Activated CD8-positive, alpha-beta memory T cell treated with anti-CD3 and anti-CD28 coated beads, Interleukin-2, amount 50 U/mL, for 1 hour (primary cell): ENCODE measurements around the gene METTL6.
"Not testable (repeated sequence)": the region's sequence is repeated elsewhere in the genome, so short reads cannot be mapped to it uniquely, and the experiment has no call there.

Experiments
- DNase-seq: peaks from one replicate; pipeline ENCODE4 v3.0.0-alpha.2; 2020; ENCODE audit errors: extremely low read depth

Gene METTL6

DNA sequence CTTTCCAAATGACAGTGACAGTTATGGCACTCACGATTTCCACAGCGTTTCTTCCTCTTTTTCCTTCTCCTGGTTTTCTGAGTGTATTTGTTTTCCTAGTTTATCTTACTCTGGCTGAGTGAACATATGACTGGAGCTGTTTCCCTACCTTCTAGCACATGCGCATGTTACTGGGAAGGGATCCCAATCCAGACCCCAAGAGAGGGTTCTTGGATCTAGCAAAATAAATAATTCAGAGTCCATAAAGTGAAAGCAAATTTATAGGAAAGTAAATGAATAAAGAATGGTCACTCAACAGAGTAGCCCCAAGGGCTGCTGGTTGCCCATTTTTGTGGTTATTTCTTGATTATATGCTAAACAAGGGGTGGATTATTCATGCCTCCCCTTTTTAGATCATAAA lies 23.8 kb downstream of the METTL6 start:
- no peak for DNase-seq

DNA sequence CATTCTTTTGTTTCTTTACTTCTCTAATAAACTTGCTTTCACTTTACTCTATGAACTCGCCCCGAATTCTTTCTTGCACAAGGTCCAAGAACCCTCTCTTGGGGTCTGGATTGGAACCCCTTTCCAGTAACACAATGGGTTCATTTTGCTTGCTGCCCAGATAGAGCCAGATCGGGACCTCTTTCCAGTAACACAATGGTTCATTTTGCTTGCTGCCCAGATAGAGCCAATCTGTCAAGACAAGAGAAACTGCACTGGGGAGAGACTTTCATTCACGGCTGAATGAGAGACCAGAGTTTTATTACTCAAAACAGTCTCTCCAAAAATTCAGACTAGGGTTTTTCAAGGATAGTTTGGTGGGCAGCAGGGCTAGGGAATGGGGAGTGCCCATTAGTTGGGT lies 25.4 kb downstream of the METTL6 start:
- DNase-seq = no peak

GRCh38 chr3:15399970-15400369 lies 27.4 kb downstream of the METTL6 start:
- no peak for DNase-seq

DNA sequence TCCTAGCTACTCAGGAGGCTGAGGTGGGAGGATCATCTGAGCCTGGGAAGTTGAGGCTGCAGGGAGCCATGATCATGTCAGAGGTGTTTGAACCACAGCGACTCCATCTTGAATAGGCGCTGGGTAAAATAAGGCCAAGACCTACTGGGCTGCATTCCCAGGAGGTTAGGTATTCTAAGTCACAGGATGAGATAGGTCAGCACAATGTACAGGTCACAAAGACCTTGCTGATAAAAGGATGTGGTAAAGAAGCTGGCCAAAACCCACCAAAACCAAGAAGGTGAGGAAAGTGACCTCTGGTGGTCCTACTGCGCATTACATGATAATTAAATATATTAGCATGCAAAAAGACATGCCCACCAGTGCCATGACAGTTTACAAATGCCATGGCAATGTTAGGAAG lies 28.6 kb downstream of the METTL6 start:
- DNase-seq = not testable (repeated sequence)

DNA sequence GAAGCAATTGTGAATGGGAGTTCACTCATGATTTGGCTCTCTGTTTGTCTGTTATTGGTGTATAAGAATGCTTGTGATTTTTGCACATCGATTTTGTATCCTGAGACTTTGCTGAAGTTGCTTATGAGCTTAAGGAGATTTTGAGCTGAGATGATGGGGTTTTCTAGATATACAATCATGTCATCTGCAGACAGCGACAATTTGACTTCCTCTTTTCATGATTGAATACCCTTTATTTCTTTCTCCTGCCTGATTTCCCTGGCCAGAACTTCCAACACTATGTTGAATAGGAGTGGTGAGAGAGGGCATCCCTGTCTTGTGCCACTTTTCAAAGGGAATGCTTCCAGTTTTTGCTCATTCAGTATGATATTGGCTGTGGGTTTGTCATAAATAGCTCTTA lies 34.1 kb downstream of the METTL6 start:
- DNase-seq = not testable (repeated sequence)

- DNase-seq = no peak
Observed at GRCh38 chr3:15391007-15391406, 36.3 kb downstream of the METTL6 start.

GRCh38 chr3:15390460-15390859 lies 36.9 kb downstream of the METTL6 start:
- no peak for DNase-seq

DNA sequence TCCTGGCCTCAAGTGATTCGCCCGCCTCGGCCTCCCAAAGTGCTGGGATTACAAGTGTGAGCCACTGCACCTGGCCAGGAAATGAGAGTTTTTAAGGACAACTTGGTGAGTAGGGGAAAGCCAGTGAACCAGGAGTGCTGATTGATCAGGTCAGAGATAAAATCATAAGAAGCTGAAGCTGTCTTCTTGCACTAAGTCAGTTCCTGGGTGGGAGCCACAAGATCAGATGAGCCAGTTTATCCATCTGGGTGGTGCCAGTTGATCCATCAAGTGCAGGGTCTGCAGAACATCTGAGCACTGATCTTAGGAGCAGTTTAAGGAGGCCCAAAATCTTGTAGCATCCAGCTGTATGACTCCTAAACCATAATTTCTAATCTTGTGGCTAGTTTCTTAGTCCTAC lies 39.0 kb downstream of the METTL6 start:
- DNase-seq = not testable (repeated sequence)

GRCh38 chr3:15387735-15388134 lies 39.6 kb downstream of the METTL6 start:
- no peak for DNase-seq

- no peak for DNase-seq
Observed at GRCh38 chr3:15387171-15387581, 40.2 kb downstream of the METTL6 start.

GRCh38 chr3:15386654-15386955 lies 40.7 kb downstream of the METTL6 start:
- DNase-seq = not testable (repeated sequence)

GRCh38 chr3:15385901-15386653 lies 41.3 kb downstream of the METTL6 start:
- DNase-seq = no peak

DNA sequence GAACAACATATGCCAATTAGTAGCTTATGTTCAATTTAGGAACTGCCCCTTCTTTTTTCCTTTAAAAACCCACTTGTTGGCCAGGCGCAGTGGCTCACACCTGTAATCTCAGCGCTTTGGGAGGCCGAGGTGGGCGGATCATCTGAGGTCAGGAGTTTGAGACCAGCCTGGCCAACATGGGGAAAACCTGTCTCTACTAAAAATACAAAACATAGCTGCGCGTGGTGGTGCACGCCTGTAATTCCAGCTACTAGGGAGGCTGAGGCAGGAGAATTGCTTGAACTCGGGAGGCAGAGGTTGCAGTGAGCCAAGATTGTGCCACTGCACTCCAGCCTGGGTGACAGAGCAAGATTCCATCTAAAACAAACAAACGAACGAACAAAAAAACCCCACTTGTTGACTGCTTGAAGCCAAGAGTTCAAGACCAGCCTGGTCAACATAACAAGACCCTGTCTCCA lies 42.1 kb downstream of the METTL6 start:
- DNase-seq = not testable (repeated sequence)

GRCh38 chr3:15384510-15385237 lies 42.7 kb downstream of the METTL6 start:
- no peak for DNase-seq

DNA sequence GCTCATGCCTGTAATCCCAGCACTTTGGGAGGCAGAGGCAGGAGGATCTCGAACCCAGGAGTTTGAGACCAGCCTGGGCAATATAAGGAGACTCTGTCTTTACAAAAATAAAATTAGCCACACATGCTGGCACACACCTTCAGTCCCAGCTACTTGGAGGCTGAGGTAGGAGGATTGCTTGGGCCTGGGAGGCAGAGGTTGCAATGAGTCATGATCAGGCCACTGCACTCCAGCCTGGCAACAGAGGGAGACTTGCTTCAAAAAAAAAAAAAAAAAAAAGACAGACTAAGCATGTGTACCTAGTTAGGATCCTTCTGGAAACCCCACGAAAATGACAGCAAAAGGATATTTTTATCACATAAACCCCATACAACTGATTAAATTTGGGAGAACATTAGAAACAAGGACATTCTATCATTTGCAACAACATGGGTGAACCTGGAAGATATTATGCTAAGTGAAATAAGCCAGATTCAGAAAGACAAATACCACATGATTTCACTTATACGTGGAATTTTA lies 44.9 kb downstream of the METTL6 start:
- DNase-seq = no peak

GRCh38 chr3:15380980-15381890 lies 46.1 kb downstream of the METTL6 start:
- no peak for DNase-seq

DNA sequence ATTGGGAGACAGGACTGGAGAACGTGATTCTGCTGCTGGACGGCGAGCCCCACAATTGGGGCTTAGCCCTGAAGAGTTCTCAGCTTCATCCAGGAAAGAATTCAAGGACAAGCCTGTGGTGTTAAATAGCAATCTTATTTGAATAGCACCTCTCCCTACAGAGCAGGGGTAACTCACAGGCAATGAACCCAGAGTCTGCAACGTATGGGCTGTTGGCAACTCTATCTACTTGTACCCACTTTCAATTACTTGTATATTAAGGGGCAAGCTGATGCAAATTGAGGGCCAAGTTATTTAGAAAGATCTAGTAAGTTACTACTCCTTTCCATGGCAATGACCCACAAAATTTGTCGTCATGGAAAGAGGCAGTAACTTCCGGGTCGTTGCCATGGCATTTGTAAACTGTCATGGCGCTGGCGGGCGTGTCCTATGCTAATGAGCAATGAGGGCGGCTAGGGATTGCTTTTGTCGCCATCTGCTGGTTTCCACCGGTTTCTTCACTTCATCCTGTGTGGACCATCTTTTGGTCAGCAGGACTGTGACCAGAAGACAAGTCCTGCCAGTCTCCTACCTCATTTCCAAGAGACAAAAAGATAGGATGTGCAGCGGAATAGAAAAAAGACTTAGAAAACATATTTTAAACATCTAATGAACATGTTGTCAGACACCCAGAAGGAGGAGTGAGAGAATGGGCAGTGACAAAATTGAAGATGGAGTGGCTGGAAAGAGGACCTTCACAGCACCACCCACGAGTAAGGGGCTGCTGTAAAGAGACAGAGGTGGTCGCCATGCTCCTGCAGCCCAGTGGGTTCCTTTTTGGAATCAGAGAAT lies 49.2 kb downstream of the METTL6 start:
- peak; percentile 96 for DNase-seq

DNA sequence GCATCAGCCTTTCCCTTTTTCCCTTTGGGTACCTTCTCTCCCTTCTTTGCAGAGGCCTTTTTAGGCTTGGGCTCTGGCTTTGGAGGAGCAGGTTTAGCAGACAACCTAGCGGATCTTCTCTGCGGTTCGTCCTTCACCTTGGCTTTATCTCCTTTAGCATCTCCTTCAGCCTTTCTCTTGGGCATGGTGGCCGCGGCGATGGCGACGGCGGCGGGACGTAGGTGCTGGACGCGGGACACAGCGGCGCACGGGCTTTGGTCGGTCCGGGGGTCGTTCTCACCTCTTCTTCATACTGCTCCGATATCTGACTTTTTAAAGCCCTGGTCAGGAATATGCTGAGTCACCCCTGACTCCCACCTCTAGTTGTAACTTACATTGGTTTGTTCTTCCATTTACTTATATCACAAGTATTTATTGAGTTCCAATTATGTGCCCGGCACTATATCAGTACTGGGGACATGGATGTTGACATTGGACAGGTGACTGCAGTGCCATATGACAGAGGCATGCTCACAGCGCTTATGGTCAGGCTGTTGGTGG lies 51.8 kb downstream of the METTL6 start:
- no peak for DNase-seq

DNA sequence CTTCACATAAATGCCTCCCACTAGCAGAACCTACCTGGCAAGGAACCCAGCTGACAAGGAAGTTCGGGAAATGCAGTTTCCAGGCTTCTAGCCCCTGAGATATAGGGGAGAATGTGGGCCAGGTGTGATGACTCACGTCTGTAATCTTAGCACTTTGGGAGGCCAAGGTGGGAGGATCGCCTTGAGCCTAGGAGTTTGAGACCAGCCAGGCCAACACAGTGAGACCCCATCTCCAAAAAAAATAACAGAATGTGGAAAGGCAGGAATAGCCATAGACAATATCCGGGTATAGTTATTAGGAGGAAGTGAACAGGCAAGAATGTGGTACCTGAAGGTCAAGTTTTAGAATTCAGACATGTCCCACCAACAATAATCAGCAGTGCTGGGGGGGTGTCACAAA lies 54.4 kb downstream of the METTL6 start:
- no peak for DNase-seq

- DNase-seq = no peak
Observed at GRCh38 chr3:15368561-15369135, 58.7 kb downstream of the METTL6 start.

DNA sequence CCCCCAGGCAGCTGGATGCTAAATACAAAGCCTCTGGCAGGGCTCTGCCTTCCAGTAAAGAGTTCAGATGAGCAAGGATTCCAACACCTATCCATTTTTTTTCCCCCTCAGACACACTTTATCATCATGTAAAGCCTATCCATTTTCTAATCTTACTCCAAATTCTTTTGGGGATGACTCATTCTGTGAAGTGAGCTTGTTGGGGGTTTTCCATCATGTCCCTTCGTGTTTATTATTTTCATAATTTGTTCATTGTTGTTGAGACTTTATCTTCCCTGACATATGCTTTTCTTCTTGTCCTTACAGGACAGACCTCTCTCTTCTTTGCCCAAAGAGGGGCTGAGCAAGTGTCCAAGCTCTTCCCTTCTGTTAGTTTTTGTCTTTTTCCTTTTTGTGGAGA lies 60.3 kb downstream of the METTL6 start:
- no peak for DNase-seq
